ENCODE data around the gene TNIP3.
"Not testable (repeated sequence)": the region's sequence is repeated elsewhere in the genome, so short reads cannot be mapped to it uniquely, and the experiment has no call there.

TNIP3 gene, protein sequence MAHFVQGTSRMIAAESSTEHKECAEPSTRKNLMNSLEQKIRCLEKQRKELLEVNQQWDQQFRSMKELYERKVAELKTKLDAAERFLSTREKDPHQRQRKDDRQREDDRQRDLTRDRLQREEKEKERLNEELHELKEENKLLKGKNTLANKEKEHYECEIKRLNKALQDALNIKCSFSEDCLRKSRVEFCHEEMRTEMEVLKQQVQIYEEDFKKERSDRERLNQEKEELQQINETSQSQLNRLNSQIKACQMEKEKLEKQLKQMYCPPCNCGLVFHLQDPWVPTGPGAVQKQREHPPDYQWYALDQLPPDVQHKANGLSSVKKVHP

GRCh38 chr4:121164291-121164690 lies at the start of gene TNIP3:
Gene TNIP3, minus strand, starts transcription at chr4:121164321. Its CDS starts 196 bp downstream, at chr4:121164125.
- DNase-seq (ENCODE audit: low spot score), result no peak

DNA sequence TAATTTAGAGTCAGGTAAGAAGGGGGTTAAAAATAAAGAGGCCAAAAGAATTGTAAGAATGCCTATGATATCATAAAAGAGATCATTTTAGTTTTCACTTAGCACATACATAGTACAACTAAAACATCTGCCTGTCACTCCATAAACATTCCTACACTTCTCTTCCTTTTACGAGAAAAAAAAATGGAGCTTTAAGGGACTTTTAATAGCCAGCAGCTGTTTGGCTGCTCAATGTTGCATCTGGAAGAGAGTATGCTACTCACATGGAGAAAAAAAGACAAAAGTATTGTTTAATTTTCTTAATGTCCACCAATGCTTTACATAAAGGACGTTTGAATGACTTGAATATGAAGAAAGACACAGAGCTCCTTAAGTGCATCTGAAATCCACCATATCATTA lies 48.7 kb upstream of the TNIP3 start:
- no peak for DNase-seq (ENCODE audit: low spot score)

GRCh38 chr4:121209171-121209570 lies 45.0 kb upstream of the TNIP3 start:
- DNase-seq (ENCODE audit: low spot score), result no peak

DNA sequence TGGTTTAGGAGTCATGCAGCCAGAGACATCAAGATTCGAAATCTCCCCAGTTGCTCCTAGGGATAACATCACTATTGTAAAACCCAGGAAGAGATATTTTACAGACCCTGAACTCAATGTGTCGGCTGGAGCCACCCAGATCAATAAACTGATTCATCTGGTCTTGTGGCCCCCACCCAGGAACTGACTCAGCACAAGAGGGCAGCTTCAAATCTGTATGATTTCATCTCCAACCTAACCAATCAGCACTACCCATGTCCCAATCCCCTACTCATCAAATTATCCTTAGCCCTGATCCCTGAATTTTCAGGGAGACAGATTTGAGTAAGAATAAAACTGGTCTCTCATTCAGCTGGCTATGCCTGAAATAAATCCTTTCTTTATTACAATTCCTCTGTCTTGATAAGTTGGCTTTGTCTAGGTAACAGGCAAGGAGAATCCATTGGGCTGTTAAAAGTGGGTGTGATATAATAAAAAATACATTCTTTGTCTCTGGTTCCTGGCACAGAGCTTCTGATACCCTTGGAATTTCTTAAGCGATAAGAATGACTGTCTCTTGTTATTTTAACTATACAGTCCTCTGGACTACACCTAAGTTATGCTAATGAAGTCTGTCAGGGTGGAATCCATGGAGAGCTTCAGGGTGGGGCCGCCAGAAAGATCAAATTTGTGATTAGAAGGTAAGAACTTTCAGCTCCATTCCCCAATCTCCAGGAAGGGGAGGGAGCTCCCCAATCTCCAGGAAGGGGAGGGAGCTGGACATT lies 44.3 kb upstream of the TNIP3 start:
- no peak for DNase-seq (ENCODE audit: low spot score)

DNA sequence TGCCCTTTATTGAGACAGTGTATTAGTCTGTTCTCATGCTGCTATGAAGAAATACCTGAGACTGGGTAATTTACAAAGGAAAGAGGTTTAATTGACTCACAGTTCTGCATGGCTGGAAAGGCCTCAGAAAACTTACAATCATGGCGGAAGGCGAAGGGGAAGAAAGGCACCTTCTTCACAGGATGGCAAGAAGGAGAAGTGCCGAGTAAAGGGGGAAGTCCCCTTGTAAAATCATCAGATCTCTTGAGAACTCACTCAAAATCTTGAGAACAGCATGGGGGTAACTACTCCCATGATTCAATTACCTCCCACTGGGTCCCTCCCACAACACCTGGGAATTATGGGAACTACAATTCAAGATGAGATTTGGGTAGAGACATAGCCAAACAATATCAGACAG lies 41.7 kb upstream of the TNIP3 start:
- DNase-seq (ENCODE audit: low spot score), result not testable (repeated sequence)

DNA sequence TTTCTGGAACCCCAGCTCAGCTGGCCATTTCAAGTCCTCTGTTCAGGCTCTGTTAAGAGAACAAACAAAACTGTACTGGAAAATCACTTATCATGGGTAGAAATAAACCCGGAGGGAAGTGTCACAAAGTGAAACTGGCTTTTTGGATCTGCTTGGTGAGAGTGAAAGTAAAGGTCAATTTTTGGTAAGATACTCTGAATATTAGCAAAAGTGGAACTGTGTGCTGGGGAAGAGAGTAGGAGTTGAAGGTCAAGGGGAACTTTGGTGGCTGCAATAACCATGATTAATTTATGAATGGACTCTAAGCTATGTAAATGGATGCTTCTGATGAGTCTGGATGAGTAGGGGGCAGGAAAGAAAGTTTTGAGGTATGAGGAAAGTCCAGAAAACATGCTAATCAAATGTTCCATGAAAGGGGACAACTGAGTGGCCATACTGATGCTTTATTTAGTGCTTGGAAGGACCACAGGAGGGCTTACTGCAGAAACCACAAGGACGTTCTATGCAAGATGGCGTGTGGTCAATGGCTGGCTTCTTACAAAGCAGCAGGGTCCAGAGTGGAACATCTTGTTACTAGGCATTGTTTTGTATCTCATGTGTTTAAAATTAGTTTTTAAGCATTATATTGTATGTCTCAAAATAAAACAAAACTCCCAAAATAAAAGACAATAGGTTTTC lies 36.8 kb upstream of the TNIP3 start:
- no peak for DNase-seq (ENCODE audit: low spot score)

DNA sequence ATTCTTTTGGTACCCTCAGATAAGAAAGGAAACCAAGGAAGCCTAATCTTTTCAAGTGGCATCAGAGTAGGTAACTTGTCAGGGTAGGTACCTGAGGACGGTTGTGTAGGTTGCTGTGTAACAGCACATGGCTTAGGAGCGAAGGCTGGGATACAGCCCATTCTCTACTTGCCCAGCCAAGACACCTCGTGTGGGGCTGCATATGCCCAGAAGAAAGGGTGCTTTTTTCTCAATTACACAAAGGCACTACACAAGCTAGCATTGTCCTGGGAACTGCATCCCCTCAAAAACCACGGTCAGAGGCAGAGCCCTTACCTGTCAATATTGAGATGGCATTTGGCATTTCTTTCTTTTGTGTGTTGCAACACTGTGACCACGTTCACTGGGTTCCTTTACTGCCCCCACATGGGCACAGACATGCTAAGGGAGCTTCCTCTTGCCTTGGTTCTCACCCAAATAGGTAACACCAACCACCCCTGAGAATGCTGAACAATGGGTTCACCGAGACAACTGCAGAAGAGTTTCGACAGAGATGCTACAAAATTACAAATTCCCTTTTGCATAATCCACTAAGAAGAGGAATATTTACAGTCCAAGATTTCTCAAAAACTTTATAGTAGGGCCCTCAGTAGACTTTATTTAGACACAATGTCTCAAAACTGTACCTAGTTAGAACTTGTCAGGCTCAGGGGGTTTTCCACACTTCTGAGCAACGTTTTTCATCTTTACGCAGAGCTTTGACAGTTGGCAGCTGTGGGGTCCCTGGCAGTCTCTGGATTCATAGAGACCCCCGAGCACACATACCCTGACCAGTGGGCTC lies 35.8 kb upstream of the TNIP3 start:
- DNase-seq (ENCODE audit: low spot score), result no peak

DNA sequence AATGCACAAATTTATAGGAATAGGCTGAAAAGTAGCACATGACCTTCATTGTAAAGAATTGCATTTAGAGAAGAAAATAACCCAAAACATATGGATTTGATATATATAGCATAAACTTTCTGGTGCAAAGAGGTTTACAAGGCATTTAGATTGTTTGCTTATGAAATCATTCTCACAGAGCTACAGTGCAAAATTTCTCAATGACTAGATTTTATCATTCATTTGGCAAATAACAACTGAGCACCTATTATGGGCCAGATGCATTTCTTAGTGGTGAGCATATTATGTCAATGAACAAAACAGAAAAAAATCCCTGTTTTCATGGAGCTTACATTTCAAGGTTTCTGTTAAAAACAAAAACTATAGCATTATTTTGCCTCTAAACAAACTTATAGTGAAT lies 34.1 kb upstream of the TNIP3 start:
- no peak for DNase-seq (ENCODE audit: low spot score)

GRCh38 chr4:121195649-121196048 lies 31.5 kb upstream of the TNIP3 start:
- no peak for DNase-seq (ENCODE audit: low spot score)

- peak; percentile 3 for DNase-seq (ENCODE audit: low spot score)
These were observed 28.4 kb upstream of the TNIP3 start for GRCh38 chr4:121192480-121192879.

GRCh38 chr4:121192013-121192412 lies 27.9 kb upstream of the TNIP3 start:
- no peak for DNase-seq (ENCODE audit: low spot score)

GRCh38 chr4:121191361-121191760 lies 27.2 kb upstream of the TNIP3 start:
- no peak for DNase-seq (ENCODE audit: low spot score)

DNA sequence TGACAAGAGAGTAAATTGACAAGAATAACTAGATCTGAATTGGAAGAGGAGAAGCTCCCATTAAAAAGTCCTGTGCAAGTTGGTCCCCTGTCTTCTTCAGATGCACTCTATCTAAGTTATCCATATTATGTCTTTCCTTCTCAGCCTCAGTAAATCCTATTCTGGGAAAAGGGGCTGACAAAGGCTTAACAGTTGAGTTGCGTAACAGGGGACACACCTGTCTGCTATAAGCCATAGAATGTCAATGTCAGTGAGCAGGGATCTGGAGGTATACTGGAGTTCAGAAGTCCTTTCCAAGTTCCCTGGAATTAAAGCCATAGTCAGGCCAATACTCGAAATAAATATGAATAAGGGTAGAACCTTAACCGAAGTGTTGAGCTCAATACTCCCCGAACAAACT lies 26.3 kb upstream of the TNIP3 start:
- DNase-seq (ENCODE audit: low spot score), result no peak

GRCh38 chr4:121189326-121190215 lies 25.4 kb upstream of the TNIP3 start:
- no peak for DNase-seq (ENCODE audit: low spot score)

DNA sequence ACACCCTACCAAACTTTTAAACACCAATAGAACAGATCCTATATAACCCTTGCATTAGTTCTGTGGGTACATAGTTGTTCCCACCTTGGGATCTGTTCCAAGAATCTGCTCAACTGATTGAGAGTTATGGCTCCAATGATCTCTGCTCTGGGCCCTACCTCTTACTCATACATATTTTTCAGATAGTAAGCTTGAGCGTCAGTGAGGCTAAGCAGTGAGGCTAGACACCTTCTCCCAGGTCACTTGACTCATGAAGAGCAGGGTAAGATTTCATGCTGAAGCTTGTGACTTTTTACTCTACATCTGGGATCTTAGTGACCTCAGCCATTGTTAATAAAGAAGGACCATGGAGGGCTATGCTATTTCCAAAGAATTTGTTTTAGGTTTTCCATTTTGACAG lies 23.1 kb upstream of the TNIP3 start:
- no peak for DNase-seq (ENCODE audit: low spot score)

GRCh38 chr4:121185960-121186359 lies 21.8 kb upstream of the TNIP3 start:
- no peak for DNase-seq (ENCODE audit: low spot score)

DNA sequence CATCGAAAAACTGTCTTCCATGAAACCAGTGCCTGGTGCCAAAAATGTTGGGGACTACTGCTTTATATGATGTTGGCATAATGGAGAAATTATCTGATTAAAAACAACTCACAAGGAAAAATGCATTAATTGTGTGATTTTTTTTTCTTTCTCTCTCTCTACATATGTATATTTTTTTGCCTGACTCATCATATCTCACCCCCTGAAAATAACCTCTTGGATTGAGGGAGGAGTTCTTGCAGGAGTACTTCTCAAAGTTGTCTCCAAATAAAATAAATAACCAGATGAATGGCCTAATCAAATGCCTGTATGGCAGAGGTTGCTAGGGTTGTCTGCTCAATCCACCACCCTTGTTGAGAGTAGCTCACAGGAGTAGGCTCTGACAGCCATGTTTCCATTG lies 19.9 kb upstream of the TNIP3 start:
- DNase-seq (ENCODE audit: low spot score), result no peak

- no peak for DNase-seq (ENCODE audit: low spot score)
These were observed 19.2 kb upstream of the TNIP3 start for GRCh38 chr4:121183361-121183760.

GRCh38 chr4:121182296-121182695 lies 18.2 kb upstream of the TNIP3 start:
- DNase-seq (ENCODE audit: low spot score), result no peak

DNA sequence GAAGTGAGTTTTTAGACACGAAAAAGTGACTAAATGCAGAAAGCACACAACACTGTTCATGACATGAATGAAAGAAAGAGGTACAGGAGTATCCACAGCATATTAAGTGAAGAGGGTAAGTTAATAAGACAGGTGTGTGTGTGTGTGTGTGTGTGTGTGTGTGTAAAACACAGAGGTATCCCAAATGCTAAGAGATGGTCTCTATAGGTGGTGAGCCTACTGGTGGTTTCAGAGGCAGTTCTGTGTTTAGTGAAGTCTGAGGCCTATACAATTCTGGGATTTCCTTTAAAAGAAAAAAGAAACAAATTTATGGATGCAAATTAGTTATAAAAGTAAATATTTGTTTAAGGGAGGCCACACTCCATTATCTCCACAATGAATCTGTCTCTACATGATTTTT lies 17.4 kb upstream of the TNIP3 start:
- DNase-seq (ENCODE audit: low spot score), result no peak

- no peak for DNase-seq (ENCODE audit: low spot score)
These were observed 16.4 kb upstream of the TNIP3 start for GRCh38 chr4:121180558-121180957.
